ACC112 (cell line): Measurements from ENCODE around the gene RAB6B.

Source experiments
- H2AFZ ChIP-seq: fragments of 200-600 bp; sonication (generic); one replicate; pipeline ENCODE4 v1.6.0; 2017; ENCODE audit warnings: antibody characterized with exemption, low read length; ENCODE audit not compliant: unreplicated experiment
- H3K27ac ChIP-seq: fragments of 200-600 bp; sonication (generic); 2 replicates; pipeline ENCODE4 v1.5.1; 2014; ENCODE audit warnings: low read depth, mild to moderate bottlenecking, antibody characterized with exemption, low read length, moderate library complexity
- H3K27me3 ChIP-seq: fragments of 200-600 bp; sonication (generic); 2 replicates; pipeline ENCODE4 v1.6.1; 2014; ENCODE audit warnings: mild to moderate bottlenecking, antibody characterized with exemption, low read length, moderate library complexity, mixed read lengths; ENCODE audit not compliant: insufficient read depth
- H3K36me3 ChIP-seq: fragments of 200-600 bp; sonication (generic); 2 replicates; pipeline ENCODE4 v1.6.1; 2016; ENCODE audit warnings: mild to moderate bottlenecking, antibody characterized with exemption, low read length, moderate library complexity, mixed read lengths; ENCODE audit not compliant: insufficient read depth
- H3K4me1 ChIP-seq: fragments of 200-600 bp; sonication (generic); one replicate; pipeline ENCODE4 v1.6.1; 2016; ENCODE audit warnings: low read length, mixed read lengths; ENCODE audit not compliant: insufficient read depth, unreplicated experiment, control insufficient read depth
- H3K4me3 ChIP-seq: fragments of 200-600 bp; sonication (generic); 2 replicates; pipeline ENCODE4 v1.5.1; 2014; ENCODE audit warnings: mild to moderate bottlenecking, low read depth, low read length
- H3K79me2 ChIP-seq: fragments of 200-600 bp; sonication (generic); one replicate; pipeline ENCODE4 v1.6.0; 2016; ENCODE audit warnings: low read length; ENCODE audit not compliant: control insufficient read depth, unreplicated experiment, insufficient read depth

The RAB6B gene

DNA sequence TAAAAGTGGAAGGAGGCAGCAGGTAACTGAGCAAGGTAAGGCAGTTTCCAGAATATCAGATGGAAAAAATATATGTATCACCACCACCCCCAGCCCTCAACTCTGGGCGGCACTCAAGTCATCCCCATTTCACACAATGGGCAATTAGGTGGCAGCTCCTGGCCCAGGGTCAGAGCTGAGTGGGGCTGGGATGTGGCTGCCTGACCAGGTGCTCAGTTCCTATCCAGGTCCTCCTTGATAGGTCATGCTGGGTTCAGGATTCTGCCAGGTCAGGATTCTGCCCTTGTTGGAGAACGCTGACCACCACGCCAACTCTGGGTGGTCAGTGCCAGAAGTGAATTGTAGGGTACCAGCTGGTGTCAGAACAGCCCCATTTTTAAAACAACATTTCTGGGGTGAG lies 29.5 kb downstream of the RAB6B start:
- Histone ChIP-seq H3K27me3 (no peaks in the 10 kb centered on the region), H3K4me3 (no peak overlapping the region), H3K79me2 (no peaks in the 10 kb centered on the region), H3K36me3 (no peaks in the 10 kb centered on the region), H2AFZ (no peak overlapping the region), H3K27ac (no peak overlapping the region), H3K4me1 (no peaks in the 10 kb centered on the region)

DNA sequence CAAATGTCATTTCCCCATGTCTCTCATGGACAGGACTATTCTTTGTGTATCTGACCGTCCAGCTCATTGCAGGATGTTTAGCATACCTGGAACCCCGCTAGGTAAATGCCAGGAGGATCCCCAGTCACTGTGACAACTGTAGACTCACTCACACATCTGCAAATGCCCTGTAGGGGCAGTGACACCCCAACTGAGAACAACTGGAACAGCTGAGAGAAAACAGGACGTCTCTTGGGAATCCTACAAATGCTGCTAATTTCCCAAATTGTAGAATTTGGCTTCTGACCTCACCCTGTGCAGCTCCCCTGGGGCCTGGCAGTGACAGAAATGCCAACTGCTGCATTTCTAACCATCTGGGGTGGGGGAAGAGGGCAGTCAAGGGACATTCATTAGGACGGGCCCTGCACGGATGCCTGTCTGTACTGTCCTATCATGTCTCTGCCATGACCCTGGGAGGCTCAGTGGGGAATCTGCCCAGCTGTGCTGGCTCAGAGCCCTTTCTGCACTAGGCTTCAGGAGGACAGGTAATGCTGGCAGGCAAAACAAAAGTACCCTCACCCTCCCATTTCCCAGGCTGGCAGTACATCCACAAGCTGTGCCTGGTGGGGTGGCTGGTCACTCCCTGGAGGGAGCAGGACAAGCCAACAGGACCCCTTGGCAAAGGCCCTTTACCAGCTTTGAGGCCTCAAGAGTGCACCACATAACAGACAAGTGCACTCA lies 30.4 kb downstream of the RAB6B start:
- Histone ChIP-seq H3K36me3 (no peaks in the 10 kb centered on the region), H3K27ac (no peak overlapping the region), H3K27me3 (no peaks in the 10 kb centered on the region), H3K4me1 (no peaks in the 10 kb centered on the region), H3K4me3 (no peak overlapping the region), H2AFZ (no peak overlapping the region), H3K79me2 (no peaks in the 10 kb centered on the region)

- no peaks in the 10 kb centered on the region for H3K79me2 ChIP-seq
- no peak overlapping the region for H3K4me3 ChIP-seq
- H2AFZ ChIP-seq = no peak overlapping the region
- H3K27ac ChIP-seq = no peak overlapping the region
- no peaks in the 10 kb centered on the region for H3K36me3 ChIP-seq
- H3K27me3 ChIP-seq = no peaks in the 10 kb centered on the region
- no peaks in the 10 kb centered on the region for H3K4me1 ChIP-seq
These were observed 31.1 kb downstream of the RAB6B start for GRCh38 chr3:133864616-133865015.

DNA sequence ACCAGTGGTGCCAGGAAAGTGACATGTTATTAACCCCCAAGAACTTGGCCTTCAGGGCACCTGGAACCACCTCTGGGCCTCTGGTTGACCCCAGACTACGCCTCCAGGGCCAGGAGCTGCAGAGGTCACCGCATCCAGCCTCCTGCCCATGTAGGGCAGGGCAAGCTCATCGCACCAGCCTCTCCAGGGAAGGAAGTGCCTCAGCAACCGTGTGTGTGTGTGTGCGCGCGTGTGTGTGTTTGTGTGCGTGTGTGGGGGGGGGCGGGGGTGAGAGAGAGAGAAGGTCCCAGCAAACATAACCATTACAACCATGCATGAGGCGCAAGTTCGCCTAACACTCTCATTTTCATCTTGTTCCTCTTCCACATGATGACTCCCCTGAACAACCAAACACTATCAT lies 31.8 kb downstream of the RAB6B start:
- no peaks in the 10 kb centered on the region for H3K4me1 ChIP-seq
- no peaks in the 10 kb centered on the region for H3K79me2 ChIP-seq
- no peak overlapping the region for H3K4me3 ChIP-seq
- H3K27me3 ChIP-seq = no peaks in the 10 kb centered on the region
- no peak overlapping the region for H3K27ac ChIP-seq
- no peaks in the 10 kb centered on the region for H3K36me3 ChIP-seq
- no peak overlapping the region for H2AFZ ChIP-seq

DNA sequence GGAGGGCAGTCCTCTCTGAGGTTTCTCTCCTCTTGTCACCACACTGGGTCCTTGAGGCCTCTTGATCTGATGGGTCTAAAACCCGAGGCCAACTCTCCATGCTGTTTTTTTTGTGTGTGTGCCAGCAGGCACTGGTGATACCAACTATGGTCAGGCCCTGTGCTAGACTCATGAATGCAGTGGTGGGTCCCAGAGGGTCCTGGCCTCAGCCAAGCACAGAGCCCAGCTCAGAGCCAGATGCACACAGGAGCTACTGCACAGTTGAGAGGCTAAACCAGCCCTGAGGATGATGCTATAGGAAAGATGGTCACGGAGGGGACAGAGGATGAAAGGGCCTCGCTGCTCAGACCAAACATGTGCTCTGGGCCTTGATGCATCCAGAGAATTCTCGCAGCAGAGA lies 33.5 kb downstream of the RAB6B start:
- H3K79me2 ChIP-seq = no peaks in the 10 kb centered on the region
- H3K4me3 ChIP-seq = no peak overlapping the region
- H3K4me1 ChIP-seq = no peaks in the 10 kb centered on the region
- no peaks in the 10 kb centered on the region for H3K27me3 ChIP-seq
- no peak overlapping the region for H2AFZ ChIP-seq
- H3K27ac ChIP-seq = no peak overlapping the region
- H3K36me3 ChIP-seq = no peaks in the 10 kb centered on the region

DNA sequence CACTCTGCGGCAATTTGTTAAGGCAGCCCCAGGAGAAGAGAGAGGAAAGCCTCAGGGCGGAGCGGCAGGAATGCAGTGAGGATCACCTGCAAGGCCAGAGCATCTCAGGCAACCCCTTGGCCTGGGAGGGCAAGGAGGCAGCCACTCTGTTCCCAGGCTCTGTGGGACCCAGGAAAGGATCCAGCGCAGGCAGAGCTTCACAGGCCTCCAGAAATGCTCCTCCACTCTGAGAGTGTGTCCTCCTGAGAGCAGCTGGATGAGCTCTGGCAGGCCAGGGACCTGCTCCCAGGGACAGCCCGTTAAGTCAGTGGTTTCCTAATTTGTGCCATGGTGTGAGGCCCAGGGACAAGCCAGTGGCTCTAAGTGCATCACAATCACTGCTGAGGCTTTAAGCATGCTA lies 35.2 kb downstream of the RAB6B start:
- H3K4me1 ChIP-seq = no peaks in the 10 kb centered on the region
- no peaks in the 10 kb centered on the region for H3K79me2 ChIP-seq
- no peak overlapping the region for H3K27ac ChIP-seq
- H3K4me3 ChIP-seq = no peak overlapping the region
- H2AFZ ChIP-seq = no peak overlapping the region
- no peaks in the 10 kb centered on the region for H3K27me3 ChIP-seq
- H3K36me3 ChIP-seq = no peaks in the 10 kb centered on the region

- H3K79me2 ChIP-seq = no peaks in the 10 kb centered on the region
- H3K4me3 ChIP-seq = no peak overlapping the region
- H3K27ac ChIP-seq = no peak overlapping the region
- no peaks in the 10 kb centered on the region for H3K36me3 ChIP-seq
- no peaks in the 10 kb centered on the region for H3K27me3 ChIP-seq
- no peaks in the 10 kb centered on the region for H3K4me1 ChIP-seq
- no peak overlapping the region for H2AFZ ChIP-seq
These were observed 36.1 kb downstream of the RAB6B start for GRCh38 chr3:133859381-133860234.

DNA sequence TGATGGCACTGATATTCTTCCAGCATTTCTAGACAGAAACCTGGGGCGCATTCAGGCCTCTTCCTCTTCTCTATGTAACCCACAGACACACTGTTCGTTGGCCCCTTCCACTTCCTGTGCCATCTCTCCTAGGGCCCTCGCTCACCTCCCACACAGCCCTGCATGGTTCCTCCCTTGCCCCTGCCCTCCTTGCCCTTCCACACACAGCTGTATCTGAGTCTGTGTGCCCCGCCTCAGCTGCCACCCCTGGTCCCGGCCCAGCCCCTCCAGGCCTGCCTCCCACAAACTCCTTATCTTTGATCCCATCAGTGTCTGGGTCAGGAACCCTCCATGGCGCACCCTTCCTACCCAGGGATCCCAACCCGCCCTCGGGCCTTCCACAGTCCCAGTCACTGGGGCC lies 37.9 kb downstream of the RAB6B start:
- Histone ChIP-seq H3K27me3 (no peaks in the 10 kb centered on the region), H3K79me2 (no peaks in the 10 kb centered on the region), H3K36me3 (no peaks in the 10 kb centered on the region), H3K4me1 (no peaks in the 10 kb centered on the region), H2AFZ (no peak overlapping the region), H3K4me3 (no peak overlapping the region), H3K27ac (no peak overlapping the region)

GRCh38 chr3:133856316-133856715 lies 39.4 kb downstream of the RAB6B start:
- Histone ChIP-seq H3K36me3 (no peaks in the 10 kb centered on the region), H2AFZ (no peak overlapping the region), H3K4me3 (no peak overlapping the region)

DNA sequence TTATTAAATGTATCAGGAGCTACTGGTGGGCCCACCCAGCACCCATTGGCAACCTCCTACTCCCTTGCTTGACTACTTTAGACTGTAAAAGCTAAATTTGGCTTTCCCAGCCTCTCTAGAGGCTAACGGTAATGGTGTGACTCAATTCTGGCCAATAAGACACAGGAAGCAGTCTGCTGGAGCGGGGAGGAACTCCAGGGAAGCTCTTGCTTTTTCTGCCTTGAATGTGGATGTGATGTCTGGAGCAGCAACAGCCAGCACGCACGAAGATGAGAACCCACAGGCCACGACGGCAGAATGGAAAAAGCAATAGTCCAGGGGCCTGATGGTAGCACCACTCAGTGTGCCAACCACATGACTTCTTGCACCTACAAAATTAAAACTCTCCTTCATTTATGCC lies 39.9 kb downstream of the RAB6B start:
- H3K4me3 ChIP-seq = no peak overlapping the region
- H2AFZ ChIP-seq = no peak overlapping the region
- H3K27ac ChIP-seq = no peak overlapping the region
- H3K79me2 ChIP-seq = no peaks in the 10 kb centered on the region
- no peaks in the 10 kb centered on the region for H3K4me1 ChIP-seq
- no peaks in the 10 kb centered on the region for H3K27me3 ChIP-seq
- no peaks in the 10 kb centered on the region for H3K36me3 ChIP-seq

More at GRCh38 chr3:133856316-133856715, 39.4 kb downstream of the RAB6B start:
- Histone ChIP-seq H3K4me1 (no peaks in the 10 kb centered on the region), H3K27ac (no peak overlapping the region), H3K27me3 (no peaks in the 10 kb centered on the region), H3K79me2 (no peaks in the 10 kb centered on the region)

GRCh38 chr3:133855002-133855370 lies 40.7 kb downstream of the RAB6B start:
- H3K27ac ChIP-seq = no peak overlapping the region
- H3K4me1 ChIP-seq = no peaks in the 10 kb centered on the region
- H2AFZ ChIP-seq = no peak overlapping the region
- H3K36me3 ChIP-seq = no peaks in the 10 kb centered on the region
- no peaks in the 10 kb centered on the region for H3K79me2 ChIP-seq
- no peaks in the 10 kb centered on the region for H3K27me3 ChIP-seq
- H3K4me3 ChIP-seq = no peak overlapping the region
